Measurements from ENCODE around the gene CREB3L1. TPM values are rescaled to one million over a fixed set of nuclear protein-coding genes. Genes with fewer than 3 reads are reported as not detected.

CREB3L1 gene
- total and polyA plus RNA-seq, 7 donors, result 0.66 to 63.1 (median 7.2) TPM

DNA sequence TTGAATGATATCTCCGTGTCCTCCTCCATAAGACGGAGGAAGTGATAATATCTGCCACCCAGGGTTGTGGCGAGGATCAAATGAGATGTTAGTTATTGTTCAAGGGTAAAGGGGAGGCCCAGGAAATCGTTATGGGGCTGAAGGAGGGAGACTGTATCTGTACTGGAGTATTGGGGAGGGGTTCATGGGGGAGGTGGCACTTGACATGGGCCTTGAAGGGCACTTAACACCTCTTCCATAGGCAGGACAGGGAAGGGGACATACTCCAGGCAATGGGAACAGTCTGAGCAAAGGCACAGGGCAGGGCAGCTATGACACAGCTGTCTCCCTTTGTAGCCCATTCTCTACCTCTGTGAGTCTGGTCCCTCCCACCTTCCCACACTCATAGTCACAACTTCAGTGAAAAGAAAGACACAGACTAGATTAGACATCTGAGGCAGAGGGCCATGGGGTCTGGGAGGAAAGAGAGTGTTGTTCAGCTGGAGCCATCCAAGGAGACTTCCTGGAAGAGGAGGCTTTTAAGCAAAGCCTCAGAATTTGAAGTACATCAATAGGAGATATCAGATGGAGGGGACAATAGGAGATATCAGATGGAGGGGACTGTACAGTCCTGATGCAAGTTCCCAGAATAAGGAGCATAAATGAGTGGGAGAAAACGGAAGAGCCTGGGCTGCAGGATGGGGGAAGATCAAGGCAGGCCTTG is 54.0 kb downstream of the CREB3L1 start:
- no peaks in the 10 kb centered on the region for H3K36me3 ChIP-seq
- no peak for DNase-seq
- peaks cover 0 to 19% (median 14%) of the 10 kb centered on the region in 4 donors for H3K4me1 ChIP-seq
- peaks cover 15 to 66% (median 48%) of the 10 kb centered on the region in 3 donors for H3K27me3 ChIP-seq
- H3K27ac ChIP-seq, result no peak overlapping the region
- 46 to 60% methylated on average over 5 of the region's 5 CpGs for WGBS, 2 donors
- TF ChIP-seq POLR2AphosphoS5 (IDR thresholded peaks at IDR 0.05) (no peak), POLR2A (IDR thresholded peaks at IDR 0.05) (no peak), EP300 (IDR thresholded peaks at IDR 0.05) (no peak)
- TF ChIP-seq, protein P1, sequence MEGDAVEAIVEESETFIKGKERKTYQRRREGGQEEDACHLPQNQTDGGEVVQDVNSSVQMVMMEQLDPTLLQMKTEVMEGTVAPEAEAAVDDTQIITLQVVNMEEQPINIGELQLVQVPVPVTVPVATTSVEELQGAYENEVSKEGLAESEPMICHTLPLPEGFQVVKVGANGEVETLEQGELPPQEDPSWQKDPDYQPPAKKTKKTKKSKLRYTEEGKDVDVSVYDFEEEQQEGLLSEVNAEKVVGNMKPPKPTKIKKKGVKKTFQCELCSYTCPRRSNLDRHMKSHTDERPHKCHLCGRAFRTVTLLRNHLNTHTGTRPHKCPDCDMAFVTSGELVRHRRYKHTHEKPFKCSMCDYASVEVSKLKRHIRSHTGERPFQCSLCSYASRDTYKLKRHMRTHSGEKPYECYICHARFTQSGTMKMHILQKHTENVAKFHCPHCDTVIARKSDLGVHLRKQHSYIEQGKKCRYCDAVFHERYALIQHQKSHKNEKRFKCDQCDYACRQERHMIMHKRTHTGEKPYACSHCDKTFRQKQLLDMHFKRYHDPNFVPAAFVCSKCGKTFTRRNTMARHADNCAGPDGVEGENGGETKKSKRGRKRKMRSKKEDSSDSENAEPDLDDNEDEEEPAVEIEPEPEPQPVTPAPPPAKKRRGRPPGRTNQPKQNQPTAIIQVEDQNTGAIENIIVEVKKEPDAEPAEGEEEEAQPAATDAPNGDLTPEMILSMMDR (IDR thresholded peaks at IDR 0.05), result no peak
- intact Hi-C loops (cut with DNase I), result no loop called here
- H3K9me3 ChIP-seq, result no peaks in the 10 kb centered on the region
- no peak overlapping the region for H3K4me3 ChIP-seq

DNA sequence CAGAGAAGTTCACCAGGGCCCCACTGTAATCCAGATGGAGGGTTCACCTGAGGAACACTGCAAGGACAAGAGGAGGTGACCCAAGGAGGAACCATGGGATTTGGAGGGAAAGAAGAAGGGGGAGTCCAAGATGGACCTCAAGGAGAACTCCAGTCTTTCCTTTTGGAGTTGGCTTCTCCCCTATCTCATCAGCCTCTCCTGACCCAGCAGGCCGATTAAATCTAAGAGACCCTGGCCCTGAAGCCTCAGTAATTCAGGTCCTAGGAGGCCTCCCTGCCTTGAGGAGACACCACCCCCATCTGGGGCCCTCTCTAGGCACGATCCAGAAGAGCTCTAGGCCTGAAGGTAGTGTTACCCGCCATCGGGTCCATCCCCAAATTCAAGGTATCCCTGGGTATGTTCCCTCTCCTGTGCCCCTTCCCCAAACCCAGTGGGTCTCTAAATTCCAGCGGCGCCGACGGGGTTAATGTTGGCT is 54.7 kb downstream of the CREB3L1 start:
- H3K4me3 ChIP-seq, result peak overlapping the region in 3 of 4 donors; percentile 38 to 52 (median 51)
- no peak for DNase-seq
- no peak overlapping the region for H3K27ac ChIP-seq
- H3K9me3 ChIP-seq, result no peaks in the 10 kb centered on the region
- peaks cover 0 to 19% (median 14%) of the 10 kb centered on the region in 4 donors for H3K4me1 ChIP-seq
- peaks cover 15 to 66% (median 48%) of the 10 kb centered on the region in 3 donors for H3K27me3 ChIP-seq
- intact Hi-C loops (cut with DNase I), result no loop called here
- TF ChIP-seq, protein P1 (IDR thresholded peaks at IDR 0.05), result no peak
- TF ChIP-seq EP300 (IDR thresholded peaks at IDR 0.05) (no peak), POLR2A (IDR thresholded peaks at IDR 0.05) (no peak), POLR2AphosphoS5 (IDR thresholded peaks at IDR 0.05) (no peak)
- WGBS, 2 donors, result 30 to 31% methylated on average over 8 of the region's 8 CpGs
- H3K36me3 ChIP-seq, result no peaks in the 10 kb centered on the region

DNA sequence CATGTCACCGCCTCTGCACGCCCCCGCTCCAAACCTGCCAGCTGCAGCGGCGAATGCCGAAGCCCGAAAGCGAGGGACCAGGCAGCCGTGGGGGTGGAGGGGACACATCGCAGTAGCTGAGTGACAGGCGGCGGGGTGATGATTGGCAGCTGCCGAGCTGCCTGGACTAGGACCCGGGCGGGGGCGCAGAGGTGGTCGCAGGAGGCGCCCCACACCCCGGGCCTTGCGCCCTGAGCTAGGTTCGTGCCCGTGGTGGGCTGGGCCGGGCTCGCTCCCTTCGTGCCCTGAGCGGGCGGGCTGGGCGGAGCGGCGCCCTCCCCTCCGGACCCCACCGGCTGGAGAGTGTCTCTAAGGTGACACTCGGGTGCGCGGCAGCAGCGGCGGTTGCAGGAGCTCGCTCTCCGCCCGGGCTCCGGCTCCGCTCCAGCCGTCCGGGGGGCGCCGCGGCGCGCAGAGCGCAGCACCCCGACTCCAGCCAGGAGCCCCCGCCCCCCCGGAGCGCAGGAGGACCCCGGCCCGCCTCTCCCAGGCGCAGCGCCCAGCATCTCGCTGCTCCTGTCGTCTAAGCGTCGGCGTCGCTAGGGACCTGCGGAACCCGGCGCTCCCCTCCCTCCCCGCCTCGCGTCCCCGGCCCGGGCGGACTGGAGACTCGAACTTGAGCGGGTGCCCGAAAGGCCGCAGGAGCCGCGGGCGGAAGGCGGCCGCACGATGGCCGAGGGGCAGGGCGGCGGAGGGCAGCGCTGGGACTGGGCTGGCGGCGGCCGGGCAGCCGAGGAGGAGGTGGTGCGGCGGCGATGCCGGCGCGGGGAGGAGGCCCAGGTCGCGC is 55.3 kb downstream of the CREB3L1 start:
- 1% methylated on average over 99 of the region's 99 CpGs for WGBS, 2 donors
- no peak for TF ChIP-seq EP300 (IDR thresholded peaks at IDR 0.05)
- TF ChIP-seq POLR2AphosphoS5 (IDR thresholded peaks at IDR 0.05), result no peak
- TF ChIP-seq, protein P1 (IDR thresholded peaks at IDR 0.05), result no peak
- TF ChIP-seq POLR2A (IDR thresholded peaks at IDR 0.05), result no peak
- Histone ChIP-seq H3K27me3 (peaks cover 15 to 66% (median 48%) of the 10 kb centered on the region in 3 donors), H3K4me1 (peaks cover 0 to 19% (median 15%) of the 10 kb centered on the region in 4 donors), H3K27ac (no peak overlapping the region), H3K9me3 (no peaks in the 10 kb centered on the region), H3K36me3 (no peaks in the 10 kb centered on the region), H3K4me3 (peak overlapping the region in 3 of 4 donors; percentile 38 to 52 (median 51))
- DNase-seq, result no peak
- intact Hi-C loops (cut with DNase I), result no loop called here

- peaks cover 0 to 25% (median 19%) of the 10 kb centered on the region in 4 donors for H3K4me1 ChIP-seq
- TF ChIP-seq POLR2AphosphoS5 (IDR thresholded peaks at IDR 0.05) (no peak), POLR2A (IDR thresholded peaks at IDR 0.05) (no peak), EP300 (IDR thresholded peaks at IDR 0.05) (no peak)
- TF ChIP-seq, protein P1 (IDR thresholded peaks at IDR 0.05), result no peak
- no peaks in the 10 kb centered on the region for H3K36me3 ChIP-seq
- no peaks in the 10 kb centered on the region for H3K9me3 ChIP-seq
- DNase-seq, result no peak
- no peak overlapping the region for H3K27ac ChIP-seq
- intact Hi-C loops (cut with DNase I), result no loop called here
- H3K4me3 ChIP-seq, result peak overlapping the region in 3 of 4 donors; percentile 38 to 52 (median 51)
- H3K27me3 ChIP-seq, result peaks cover 15 to 59% (median 48%) of the 10 kb centered on the region in 3 donors
- 5 to 9% methylated on average over 25 of the region's 25 CpGs for WGBS, 2 donors
Measured at GRCh38 chr11:46333394-46333947, 56.0 kb downstream of the CREB3L1 start.

Measured in sigmoid colon (tissue), 7 donors.